ENCODE measurements around the gene LRIF1.
"Not testable (repeated sequence)": the region's sequence is repeated elsewhere in the genome, so short reads cannot be mapped to it uniquely, and the experiment has no call there.

Gene LRIF1, protein sequence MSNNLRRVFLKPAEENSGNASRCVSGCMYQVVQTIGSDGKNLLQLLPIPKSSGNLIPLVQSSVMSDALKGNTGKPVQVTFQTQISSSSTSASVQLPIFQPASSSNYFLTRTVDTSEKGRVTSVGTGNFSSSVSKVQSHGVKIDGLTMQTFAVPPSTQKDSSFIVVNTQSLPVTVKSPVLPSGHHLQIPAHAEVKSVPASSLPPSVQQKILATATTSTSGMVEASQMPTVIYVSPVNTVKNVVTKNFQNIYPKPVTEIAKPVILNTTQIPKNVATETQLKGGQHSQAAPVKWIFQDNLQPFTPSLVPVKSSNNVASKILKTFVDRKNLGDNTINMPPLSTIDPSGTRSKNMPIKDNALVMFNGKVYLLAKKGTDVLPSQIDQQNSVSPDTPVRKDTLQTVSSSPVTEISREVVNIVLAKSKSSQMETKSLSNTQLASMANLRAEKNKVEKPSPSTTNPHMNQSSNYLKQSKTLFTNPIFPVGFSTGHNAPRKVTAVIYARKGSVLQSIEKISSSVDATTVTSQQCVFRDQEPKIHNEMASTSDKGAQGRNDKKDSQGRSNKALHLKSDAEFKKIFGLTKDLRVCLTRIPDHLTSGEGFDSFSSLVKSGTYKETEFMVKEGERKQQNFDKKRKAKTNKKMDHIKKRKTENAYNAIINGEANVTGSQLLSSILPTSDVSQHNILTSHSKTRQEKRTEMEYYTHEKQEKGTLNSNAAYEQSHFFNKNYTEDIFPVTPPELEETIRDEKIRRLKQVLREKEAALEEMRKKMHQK

DNA sequence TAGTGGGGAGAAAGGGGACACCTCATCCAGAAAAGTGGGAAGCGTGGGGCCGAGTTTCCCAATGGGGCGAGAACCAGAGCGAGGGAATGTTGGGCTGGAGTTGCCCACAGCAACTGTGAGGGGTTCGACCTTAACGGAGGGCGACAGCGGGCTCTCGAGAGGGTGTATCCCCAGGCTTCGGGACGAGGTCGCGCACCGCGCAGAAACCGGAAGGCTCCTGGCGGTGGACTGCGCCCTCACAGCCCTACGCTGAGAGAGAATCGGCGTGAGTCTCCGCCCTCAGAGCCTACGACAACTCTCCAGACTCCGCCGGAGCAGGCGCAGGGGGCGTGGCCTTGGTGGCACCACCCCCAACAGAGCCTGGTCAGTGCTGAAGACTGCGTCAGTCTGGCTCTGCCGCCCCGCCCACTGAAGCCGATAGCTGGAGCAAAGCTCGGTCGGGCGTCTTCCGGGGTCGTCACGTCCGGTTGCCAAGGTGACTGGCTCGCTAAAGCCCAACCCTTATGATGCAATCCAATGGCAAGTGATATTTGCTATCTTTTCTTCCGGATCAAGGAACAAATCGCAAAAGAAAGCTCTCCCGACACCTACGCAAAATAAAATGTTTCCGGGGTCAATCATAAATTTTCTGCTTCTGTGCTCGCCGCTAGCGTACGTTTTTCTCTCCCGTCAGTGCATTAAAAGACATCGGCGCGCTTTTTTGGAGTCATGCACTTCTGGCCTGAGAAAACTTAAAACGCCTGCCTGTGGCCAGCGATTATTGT, at the start of gene LRIF1:
LRIF1 (minus strand) TSS at position 232 of the 764 bp plus-strand sequence. CDS start 234 bp downstream, outside the sequence.
- peak; percentile 100 for DNase-seq

- no peak for DNase-seq
These were observed 44.3 kb upstream of the LRIF1 start for GRCh38 chr1:111008031-111008430.

DNA sequence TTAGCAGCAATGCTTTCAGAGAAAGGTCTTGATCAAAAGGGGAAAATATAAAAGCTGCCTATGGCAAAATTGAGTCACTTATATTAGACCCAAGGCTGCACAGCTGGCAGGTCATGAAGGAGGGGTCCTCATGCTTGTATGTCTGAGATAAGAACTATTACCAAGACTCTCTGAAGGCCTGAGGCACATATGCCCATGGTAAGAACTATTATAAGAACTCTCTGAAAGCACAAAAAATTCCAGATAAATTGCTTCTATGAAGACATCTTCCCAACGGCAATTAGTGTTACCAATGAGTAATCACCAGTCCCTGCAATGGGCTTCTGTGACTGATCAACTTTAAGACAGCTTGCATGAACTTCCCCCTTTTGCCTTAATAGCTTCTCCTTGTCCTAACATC, 42.8 kb upstream of the LRIF1 start:
- DNase-seq: no peak

- DNase-seq: not testable (repeated sequence)
These were observed 35.9 kb upstream of the LRIF1 start for GRCh38 chr1:110999607-111000006.

GRCh38 chr1:110992329-110992728, 28.6 kb upstream of the LRIF1 start:
- DNase-seq: peak in 1 of 2 donors; percentile 54

DNA sequence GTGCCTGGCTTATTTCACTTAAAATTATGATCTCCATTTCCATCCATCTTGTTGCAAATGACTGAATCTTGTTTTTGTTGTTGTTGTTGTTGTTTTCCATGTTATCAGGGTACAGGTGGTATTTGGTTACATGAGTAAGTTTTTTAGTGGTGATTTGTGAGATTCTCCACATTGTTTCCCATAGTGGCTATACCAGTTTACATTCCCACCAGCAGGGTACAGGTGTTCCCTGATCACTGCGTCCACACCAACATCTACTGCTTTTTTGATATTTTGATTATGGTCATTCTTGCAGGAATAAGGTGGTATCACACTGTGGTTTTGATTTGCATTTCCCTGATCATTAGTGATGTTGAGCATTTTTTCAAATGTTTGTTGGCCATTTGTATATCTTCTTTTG, 27.6 kb upstream of the LRIF1 start:
- DNase-seq: not testable (repeated sequence)

GRCh38 chr1:110990541-110990940, 26.8 kb upstream of the LRIF1 start:
- DNase-seq: no peak

DNA sequence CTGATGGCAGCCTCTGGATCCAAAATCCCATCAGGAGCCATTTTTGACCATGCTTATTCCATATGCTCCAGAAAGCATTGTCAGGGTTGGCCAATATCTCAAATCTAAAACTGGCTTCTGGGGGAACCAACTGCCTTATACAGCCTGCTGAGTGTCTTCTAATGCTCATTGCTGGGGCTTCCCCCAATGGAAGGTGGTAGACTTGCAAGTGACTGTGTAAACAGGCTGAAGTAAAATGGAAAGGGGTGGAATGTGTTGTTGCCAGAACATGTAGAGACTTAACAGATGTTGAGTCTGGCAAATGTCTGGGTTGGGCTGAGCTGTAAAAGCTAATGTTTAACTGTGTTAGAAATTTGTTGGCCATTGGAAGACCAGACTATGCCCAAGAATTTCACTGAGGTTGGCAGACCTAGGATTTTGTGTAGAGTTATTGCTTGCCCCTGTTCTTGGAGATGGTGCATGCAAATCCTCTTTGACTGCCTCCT, 22.7 kb upstream of the LRIF1 start:
- DNase-seq: no peak

DNA sequence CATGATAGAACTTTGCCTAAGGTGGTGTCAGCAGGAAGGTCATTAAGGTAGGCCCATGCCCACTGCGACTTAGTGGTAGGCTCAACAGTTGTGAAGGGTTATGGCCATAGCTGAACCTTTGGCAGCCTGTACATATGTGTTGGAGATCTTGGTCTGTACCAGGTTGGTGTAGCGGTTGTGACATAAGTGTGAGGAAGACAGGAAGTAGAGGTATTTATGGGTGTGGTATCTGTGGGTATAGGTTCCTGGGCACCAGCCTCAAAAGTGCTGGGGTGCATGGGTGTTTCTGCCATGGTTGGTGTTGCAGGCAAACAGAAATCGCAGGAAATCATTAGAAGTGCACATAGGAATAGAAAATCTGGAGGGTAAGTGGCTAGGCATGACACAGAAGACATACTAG, 18.6 kb upstream of the LRIF1 start:
- peak; percentile 2 to 50 for DNase-seq

DNA sequence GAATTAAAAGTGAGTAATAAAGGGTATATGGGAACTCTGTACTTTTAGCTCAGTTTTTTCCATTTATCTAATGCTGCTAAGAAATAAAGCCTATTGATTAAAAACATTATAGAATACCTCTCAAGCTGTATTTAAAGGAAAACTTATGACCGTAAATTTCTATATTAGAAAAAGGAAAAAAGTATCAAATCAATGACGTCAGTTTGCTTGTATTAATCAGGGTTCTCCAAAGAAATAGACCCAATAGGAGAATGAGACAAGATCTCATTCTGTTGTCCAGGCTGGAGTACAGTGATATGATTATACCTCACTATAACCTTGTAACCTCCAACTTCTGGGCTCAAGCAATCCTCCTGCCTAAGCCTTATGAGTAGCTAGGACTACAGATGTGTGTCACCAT, 15.4 kb upstream of the LRIF1 start:
- DNase-seq: no peak

GRCh38 chr1:110976089-110976488, 12.4 kb upstream of the LRIF1 start:
- no peak for DNase-seq

DNA sequence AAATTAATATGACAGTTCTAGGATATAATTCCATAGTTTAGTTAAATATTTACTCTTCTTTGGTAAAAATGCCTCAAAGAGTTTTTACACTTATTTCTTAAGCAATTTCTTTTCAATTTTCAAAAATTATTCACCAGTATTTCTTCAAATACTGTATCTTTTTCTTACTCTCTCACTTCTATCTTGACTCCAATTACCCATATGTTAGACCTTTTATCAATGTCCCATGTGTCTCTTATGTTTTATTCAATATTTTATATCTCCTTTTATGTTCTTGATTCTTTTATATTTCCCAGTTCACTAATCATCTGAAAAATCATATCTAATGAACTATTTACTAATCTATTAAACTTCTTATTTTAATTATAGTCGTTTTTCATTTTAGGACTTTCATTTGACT, 11.5 kb upstream of the LRIF1 start:
- no peak for DNase-seq

- DNase-seq: no peak
These were observed 3.5 kb upstream of the LRIF1 start for GRCh38 chr1:110967256-110967655.

DNA sequence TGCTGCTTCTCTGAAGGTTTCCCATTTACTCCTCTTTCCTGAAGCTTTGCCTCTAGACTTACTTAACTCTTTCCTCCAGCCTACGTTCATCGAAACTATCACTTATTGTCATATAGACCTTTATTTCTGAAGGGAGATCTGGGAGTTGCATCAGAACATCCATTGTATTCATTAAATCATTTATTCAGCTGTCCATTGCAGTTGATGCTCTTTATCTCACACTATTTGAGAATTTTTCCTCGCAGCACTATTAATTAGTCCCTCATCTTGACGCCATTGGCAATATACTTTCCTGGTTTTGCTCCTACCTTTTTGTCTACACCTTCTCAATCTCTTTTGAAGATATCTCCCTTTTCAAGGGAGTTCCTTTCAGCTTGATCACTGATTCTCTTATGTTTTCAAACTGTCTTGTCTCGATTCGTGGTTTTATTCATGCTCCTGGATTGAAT, 757 bp upstream of the LRIF1 start:
- DNase-seq: no peak

DNA sequence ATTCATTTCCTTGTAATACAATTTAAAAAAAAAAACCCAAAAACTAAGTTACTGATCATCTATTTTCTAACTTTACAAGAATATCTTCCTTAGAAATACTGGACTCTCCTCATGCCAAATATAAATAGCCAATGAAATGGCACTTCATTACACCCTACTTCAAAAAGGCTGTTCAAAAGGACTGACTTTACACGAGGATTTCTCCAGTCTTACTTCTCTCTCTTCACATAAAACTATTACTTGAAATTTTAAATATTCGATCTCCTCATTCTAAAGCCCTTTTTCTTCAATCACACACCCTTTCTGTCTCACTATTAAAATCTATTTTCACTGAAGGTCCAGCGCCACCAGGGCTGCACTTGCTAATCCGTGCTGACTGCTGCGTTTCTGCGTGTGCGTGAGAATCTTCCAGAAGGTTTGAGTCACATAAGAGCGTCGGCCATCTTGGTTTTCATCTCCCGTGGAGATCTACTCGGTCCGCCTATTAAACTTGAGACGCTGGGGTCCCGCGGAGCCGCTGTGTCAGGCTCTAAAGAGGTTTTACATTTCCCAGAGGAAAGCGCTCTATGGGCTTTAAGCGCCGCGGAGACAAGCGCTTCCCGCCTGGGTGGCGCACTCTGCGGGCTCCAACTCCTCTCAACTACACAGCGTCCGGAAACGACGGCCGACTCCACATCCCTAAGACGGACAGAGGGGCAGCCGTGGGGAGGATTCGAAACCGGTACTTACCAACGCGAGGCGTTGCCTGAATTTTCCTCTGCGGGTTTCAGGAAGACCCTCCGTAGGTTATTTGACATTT, 631 bp downstream of the LRIF1 start:
- peak; percentile 78 to 79 for DNase-seq

- no peak for DNase-seq
These were observed 1.8 kb downstream of the LRIF1 start for GRCh38 chr1:110961902-110962301.

DNA sequence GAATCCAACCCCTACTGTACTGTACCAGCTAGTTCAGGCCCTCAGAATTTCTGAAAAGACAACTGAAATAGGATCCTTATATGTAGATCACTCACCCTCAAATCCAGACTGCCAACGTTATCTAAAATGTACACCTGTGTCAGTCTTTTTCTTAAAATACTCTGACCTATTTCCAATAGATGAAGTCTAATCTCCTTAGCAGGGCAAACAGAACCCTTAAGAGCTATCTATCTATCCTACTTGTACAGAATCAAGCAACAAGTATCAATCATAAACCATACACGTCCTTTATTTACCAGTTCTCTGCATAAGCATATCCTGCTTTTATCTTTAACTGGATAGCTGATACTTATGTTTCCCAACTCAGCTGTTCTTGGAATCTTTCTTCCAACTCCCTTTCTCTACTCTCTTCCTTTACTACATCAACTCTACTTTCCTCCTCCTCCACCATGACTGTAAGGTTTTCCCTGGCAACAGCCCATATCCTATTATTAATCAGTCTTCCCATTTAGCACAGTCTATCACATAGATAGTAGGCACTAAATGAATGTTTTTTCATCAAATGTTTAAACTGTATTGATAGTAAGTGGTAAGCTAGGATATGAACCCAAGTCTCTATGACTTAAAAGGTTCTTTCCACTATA, 2.8 kb downstream of the LRIF1 start:
- no peak for DNase-seq

- DNase-seq: no peak
These were observed 5.9 kb downstream of the LRIF1 start for GRCh38 chr1:110957798-110958197.

GRCh38 chr1:110956586-110956985, 7.1 kb downstream of the LRIF1 start:
- no peak for DNase-seq

DNA sequence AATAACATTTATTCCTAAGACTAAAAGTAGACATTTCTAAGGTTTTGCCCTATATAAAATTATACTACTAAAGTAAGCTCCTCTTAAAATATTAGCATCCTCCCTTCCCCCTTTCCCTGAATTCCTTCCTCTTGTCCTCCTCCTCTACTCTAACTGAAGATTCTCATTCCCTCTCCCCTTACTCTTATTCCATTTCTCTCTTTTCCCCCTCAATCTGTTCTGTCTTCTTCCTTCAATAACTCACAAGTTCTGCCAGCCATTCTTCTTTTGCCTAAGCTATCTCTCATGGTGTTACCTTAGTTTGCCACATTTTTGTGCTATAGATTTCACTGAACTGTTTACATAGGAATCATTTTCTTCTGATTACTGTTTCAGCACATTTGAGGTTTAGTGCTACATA, 10.7 kb downstream of the LRIF1 start:
- DNase-seq: no peak

- DNase-seq: no peak
These were observed 11.7 kb downstream of the LRIF1 start for GRCh38 chr1:110952031-110952430.

DNA sequence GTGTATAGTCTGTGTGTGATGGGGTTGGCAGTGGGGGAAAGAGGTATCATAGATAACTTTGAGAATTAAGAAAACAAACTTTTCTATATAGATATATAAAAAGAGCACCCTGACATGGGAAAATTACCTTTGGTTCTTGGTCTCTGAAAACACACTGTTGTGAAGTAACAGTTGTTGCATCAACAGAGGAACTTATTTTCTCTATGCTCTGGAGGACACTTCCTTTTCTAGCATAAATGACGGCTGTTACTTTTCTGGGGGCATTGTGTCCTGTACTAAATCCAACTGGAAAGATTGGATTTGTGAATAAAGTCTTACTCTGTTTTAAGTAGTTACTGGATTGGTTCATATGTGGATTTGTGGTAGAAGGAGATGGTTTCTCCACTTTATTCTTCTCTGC, 12.6 kb downstream of the LRIF1 start:
- no peak for DNase-seq

All from CD4-positive, alpha-beta T cell treated with Interferon alpha-2 for 1 hour (primary cell).